NCI-H82 treated with DMSO at 0.1 percent for 48 hours (cell line): ENCODE results near the gene TECPR2.
"Not testable (repeated sequence)": the region's sequence is repeated elsewhere in the genome, so short reads cannot be mapped to it uniquely, and the experiment has no call there.

Experiments used
- DNase-seq: peaks from one replicate; lab custom pipeline; 2025; ENCODE audit not compliant: unreplicated experiment; lab: John Stamatoyannopoulos, UW

The TECPR2 gene

GRCh38 chr14:102362545-102363181 is at the start of gene TECPR2, which contains the start of gene CINP:
TSS of gene TECPR2 (plus strand) at chr14:102362941. CDS start at chr14:102376722, 13,781 bp downstream.
TSS of gene CINP (minus strand) at chr14:102362890. CDS start at chr14:102362851, 39 bp downstream.
- peak; percentile 68 for DNase-seq

GRCh38 chr14:102314242-102315011 is 48.3 kb upstream of the TECPR2 start:
- DNase-seq, result peak; percentile 47

- DNase-seq, result peak; percentile 19
Observed at GRCh38 chr14:102315121-102315520, 47.6 kb upstream of the TECPR2 start.

DNA sequence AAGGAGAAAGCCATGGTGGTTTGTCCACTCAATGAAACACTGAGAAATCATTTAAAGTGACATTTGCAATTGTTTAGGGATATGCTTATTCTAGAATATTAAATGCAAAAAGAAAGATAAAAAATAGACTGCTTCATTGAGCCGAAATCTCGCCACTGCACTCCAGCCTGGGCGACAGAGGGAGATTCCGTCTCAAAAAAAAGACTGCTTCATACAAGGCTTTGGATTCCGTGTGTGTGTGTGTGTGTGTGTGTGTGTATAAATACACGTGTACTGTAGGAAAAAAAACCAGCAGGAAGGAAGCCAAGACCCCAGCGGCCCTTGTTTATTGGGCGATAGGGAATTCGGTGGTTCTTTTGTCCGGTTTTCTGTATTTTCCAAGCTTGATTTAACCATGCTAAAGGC is 46.4 kb upstream of the TECPR2 start:
- no peak for DNase-seq

- peak; percentile 77 for DNase-seq
Observed at GRCh38 chr14:102316743-102317563, 45.8 kb upstream of the TECPR2 start.

DNA sequence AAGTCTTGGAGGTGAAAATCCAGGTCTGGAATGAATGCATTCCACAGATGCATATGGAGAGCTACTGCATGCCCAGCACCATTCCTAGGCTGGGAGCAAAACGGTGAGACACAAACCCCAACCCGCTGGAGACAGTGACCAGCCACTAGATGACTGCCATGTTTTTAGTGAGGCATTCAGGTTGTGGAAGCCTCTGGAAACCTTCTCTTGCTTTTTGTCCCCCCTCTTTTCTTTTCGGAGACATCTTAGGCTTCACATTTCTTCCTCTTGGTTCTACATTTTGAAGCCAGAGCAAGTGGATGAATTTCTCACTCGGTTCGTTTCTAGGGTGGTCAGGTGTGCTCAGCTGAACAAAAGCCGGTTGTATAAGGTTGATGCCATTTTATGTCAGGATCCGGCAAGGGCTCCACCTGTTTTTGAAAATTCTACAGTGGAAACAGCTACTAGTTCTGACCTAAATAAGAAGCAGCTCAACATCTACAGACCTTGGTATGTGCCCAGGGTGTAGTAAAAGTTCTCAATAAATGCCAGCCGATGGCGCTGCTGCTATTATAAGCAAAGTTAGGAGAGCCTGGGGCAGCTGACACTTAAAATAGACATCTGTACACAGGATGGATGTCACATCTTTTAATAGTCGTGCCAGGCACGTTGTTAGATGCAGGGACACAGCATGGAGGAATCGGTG is 45.0 kb upstream of the TECPR2 start:
- peak; percentile 47 for DNase-seq

DNA sequence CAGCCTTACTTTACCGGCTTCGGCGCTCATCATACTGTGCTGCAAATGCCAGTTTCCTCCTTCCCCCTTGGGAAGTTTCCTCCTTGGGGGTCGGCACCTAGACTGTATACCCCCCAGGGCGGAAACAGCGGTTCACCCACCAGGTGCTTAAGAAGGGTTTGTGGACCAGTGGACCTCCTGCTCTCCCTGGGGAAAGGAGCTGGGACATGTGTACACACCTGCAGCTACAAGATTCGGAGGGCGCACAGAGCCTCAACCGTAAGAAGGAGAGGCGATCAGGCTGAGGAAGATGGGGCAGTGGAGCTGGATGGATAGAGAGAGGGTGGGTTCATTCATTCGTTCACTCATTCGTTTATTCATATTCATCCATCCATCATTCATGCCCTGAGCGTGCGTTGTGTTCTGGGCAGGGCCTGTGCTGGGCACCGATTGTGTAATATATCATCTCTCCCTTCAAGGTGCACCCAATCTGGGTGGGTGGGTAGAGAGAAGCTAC is 43.9 kb upstream of the TECPR2 start:
- DNase-seq, result no peak

- peak; percentile 59 for DNase-seq
Observed at GRCh38 chr14:102319351-102320032, 43.2 kb upstream of the TECPR2 start, which contains the start of gene ZNF839. TSS of gene ZNF839 (plus strand) at chr14:102319746. CDS start at chr14:102319766, 20 bp downstream.

- no peak for DNase-seq
Observed at GRCh38 chr14:102320033-102320660, 42.6 kb upstream of the TECPR2 start.

GRCh38 chr14:102320671-102321455 is 41.9 kb upstream of the TECPR2 start:
- DNase-seq, result no peak

- DNase-seq, result no peak
Observed at GRCh38 chr14:102321456-102322422, 41.0 kb upstream of the TECPR2 start.

DNA sequence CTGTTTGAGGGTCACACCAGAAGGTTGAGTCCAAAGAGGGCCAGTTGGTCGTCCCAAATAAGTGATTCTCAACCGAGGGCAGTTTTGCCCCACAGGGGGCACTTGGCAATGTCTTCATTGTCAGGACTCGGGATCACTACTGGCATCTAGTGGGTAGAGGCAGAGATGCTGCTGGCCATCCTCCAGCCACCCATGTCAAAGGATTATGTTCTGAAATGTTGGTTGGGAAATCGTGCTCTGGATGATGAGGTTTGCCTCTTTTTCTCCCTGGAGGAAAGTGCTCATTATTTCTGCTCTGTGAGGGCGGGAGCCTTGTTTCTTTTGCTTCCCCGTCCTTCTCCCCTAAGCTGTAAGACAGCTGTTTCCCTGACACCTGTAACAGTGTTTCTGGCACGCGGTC is 39.6 kb upstream of the TECPR2 start:
- no peak for DNase-seq

- no peak for DNase-seq
Observed at GRCh38 chr14:102325791-102326345, 36.9 kb upstream of the TECPR2 start.

DNA sequence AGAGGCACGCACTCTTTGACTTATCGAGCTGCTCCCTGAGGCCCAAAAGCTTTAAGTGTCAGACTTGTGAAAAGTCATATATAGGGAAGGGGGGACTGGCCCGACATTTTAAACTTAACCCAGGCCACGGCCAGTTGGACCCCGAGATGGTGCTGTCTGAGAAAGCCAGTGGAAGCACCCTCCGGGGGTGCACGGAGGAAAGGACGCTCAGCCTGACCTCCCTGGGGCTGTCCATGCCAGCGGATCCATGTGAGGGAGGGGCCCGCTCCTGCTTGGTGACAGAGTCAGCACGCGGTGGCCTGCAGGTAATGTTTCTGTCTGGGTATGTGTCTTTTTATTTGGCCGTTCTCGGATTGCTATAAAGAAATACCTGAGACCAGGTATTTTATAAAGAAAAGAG is 36.2 kb upstream of the TECPR2 start:
- DNase-seq, result no peak

GRCh38 chr14:102329381-102329780 is 33.4 kb upstream of the TECPR2 start:
- not testable (repeated sequence) for DNase-seq

GRCh38 chr14:102330806-102331205 is 31.9 kb upstream of the TECPR2 start:
- no peak for DNase-seq

DNA sequence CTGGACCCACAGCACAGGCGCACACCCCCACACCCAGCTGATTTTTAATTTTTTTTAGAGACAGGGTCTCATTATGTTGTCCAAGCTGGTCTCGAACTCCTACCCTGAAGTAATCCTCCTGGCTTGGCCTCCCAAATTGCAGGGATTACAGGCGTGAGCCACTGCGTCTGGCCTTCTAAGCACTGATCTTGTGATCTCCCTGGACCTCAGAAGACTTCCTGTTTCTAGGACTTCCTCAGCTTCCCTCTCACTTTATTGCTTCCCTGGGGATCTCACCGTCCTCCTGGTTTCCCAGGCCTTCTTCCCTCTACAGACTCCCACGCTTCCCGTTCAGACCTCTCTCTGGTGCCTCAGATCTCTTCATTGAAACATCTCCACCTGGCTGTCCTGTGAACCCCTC is 29.4 kb upstream of the TECPR2 start:
- no peak for DNase-seq
